ENCODE results near the gene MGLL.

DNA sequence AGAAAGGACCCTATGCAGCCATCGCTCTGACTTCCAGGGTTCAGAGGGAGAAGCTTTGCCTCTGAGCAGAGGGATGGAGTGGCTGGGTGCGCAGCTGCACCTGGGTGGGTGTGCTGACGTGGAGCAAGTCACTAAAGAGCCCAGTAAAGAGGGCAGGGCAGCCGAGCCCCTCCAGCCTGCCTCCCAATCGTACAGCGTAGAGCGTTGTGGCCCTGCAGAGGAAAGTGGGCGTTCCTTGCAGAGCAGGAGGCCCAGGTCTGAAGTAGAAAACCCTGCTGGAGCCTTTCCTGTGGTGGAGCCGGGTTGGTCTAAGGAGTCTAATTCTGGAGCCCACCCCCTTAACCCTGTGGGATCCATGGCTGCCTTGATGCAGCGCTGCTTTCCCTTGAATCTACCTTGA, 88.5 kb downstream of the MGLL start:
- TF ChIP-seq, protein P1, sequence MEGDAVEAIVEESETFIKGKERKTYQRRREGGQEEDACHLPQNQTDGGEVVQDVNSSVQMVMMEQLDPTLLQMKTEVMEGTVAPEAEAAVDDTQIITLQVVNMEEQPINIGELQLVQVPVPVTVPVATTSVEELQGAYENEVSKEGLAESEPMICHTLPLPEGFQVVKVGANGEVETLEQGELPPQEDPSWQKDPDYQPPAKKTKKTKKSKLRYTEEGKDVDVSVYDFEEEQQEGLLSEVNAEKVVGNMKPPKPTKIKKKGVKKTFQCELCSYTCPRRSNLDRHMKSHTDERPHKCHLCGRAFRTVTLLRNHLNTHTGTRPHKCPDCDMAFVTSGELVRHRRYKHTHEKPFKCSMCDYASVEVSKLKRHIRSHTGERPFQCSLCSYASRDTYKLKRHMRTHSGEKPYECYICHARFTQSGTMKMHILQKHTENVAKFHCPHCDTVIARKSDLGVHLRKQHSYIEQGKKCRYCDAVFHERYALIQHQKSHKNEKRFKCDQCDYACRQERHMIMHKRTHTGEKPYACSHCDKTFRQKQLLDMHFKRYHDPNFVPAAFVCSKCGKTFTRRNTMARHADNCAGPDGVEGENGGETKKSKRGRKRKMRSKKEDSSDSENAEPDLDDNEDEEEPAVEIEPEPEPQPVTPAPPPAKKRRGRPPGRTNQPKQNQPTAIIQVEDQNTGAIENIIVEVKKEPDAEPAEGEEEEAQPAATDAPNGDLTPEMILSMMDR (IDR thresholded peaks at IDR 0.05 in 4 of 5, conservative IDR thresholded peaks at IDR 0.05 in 1 of 5), result no peak
- TF ChIP-seq POLR2A (IDR thresholded peaks at IDR 0.05), result no peak

Measured in gastrocnemius medialis (tissue), 4 donors.